Activated CD8-positive, alpha-beta memory T cell treated with anti-CD3 and anti-CD28 coated beads, Interleukin-2, amount 10 ng/mL, durations not matched to agents 7 days and 5 days (primary cell): ENCODE data around the gene GAB1. TPM values are rescaled to one million over a fixed set of nuclear protein-coding genes. Genes with fewer than 3 reads are reported as not detected.

Experiments
- ATAC-seq: fragments of 150-1000 bp; cut with Tn5 transposase; one replicate; pipeline ENCODE4 v1.10.0; 2021; ENCODE audit warnings: moderate library complexity
- CTCF ChIA-PET: fragments of 350-600 bp; sonication (Branson Sonifier 250); formaldehyde crosslinking; loops from one replicate; lab custom pipeline; 2021; ENCODE audit warnings: antibody characterized with exemption; lab: Charles Lee
- DNase-seq: peaks from one replicate; pipeline ENCODE4 v3.0.0-alpha.2; 2020
- H3K27ac Mint-ChIP-seq: one replicate; pipeline ENCODE4 v1.8.0; 2021; ENCODE audit warnings: mild to moderate bottlenecking, mixed read lengths
- H3K27me3 Mint-ChIP-seq: one replicate; pipeline ENCODE4 v1.8.0; 2021; ENCODE audit warnings: mixed read lengths
- H3K36me3 Mint-ChIP-seq: one replicate; pipeline ENCODE4 v1.8.0; 2021; ENCODE audit warnings: mild to moderate bottlenecking, mixed read lengths
- H3K4me1 Mint-ChIP-seq: one replicate; pipeline ENCODE4 v1.8.0; 2021; ENCODE audit warnings: mixed read lengths
- H3K4me3 Mint-ChIP-seq: one replicate; pipeline ENCODE4 v1.8.0; 2021; ENCODE audit warnings: mild to moderate bottlenecking, moderate library complexity, mixed read lengths
- H3K9me3 Mint-ChIP-seq: one replicate; pipeline ENCODE4 v1.8.0; 2022; ENCODE audit warnings: low read depth, mixed read lengths
- total RNA-seq, 2 experiments: library from RNA; stranded (reverse); gene quantifications; one replicate each; pipeline ENCODE4 v1.2.3, GENCODE V29; 2021

The GAB1 gene
- total RNA-seq, 2 experiments from 2014 or later = 0.55 to 0.91 TPM

DNA sequence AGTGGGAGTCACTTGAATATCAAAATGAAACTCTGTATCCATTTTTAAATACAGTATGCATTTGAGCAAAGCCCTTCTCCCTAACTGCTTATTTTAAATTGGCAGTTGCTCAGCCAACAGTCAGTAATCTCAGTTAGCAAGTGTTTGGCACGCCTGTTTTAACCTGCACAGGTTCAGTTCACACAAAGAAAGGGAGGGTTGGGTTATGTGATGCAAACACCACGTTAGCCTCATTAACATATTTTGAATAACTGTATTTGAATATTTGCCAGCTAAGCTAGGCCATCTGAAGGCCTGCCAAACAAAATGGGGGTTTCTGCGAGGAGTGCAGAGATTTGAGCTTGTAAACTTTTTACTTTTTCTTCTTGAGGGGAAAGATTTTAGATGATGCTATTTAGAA, 19.8 kb downstream of the GAB1 start:
- Mint-ChIP-seq H3K36me3 (peaks cover 10% of the 10 kb centered on the region), H3K27me3 (peaks cover 26% of the 10 kb centered on the region), H3K4me3 (no peak overlapping the region), H3K27ac (no peak overlapping the region), H3K4me1 (peaks cover 17% of the 10 kb centered on the region), H3K9me3 (no peaks in the 10 kb centered on the region)
- ATAC-seq = no peak
- CTCF ChIA-PET = no interaction called here
- DNase-seq = no peak

GRCh38 chr4:143357161-143357845, 20.6 kb downstream of the GAB1 start:
- Mint-ChIP-seq H3K4me3 (no peak overlapping the region), H3K9me3 (no peaks in the 10 kb centered on the region), H3K4me1 (peaks cover 22% of the 10 kb centered on the region), H3K36me3 (peaks cover 10% of the 10 kb centered on the region), H3K27ac (no peak overlapping the region), H3K27me3 (peaks cover 26% of the 10 kb centered on the region)
- ATAC-seq (no peak), DNase-seq (no peak)
- CTCF ChIA-PET = no interaction called here

DNA sequence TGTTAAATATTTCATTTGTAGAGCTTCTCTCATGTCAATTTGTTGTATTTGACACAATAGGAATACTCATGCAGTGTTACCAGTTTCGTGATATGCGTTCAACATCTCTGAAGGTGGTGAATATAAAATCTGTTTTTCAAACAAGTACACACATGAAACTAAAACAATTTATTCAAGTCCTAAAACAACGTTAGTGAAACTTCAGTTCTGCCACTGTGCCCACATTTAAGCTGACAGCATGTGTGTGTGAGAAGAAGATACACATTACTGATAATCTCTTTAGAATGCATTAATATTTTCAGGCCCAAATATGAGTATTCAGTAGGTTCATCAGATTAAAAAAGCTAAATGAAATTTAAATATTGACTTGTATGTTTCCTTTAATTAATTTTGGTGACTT, 21.7 kb downstream of the GAB1 start:
- Mint-ChIP-seq H3K4me1 (peaks cover 26% of the 10 kb centered on the region), H3K4me3 (no peak overlapping the region), H3K36me3 (peaks cover 10% of the 10 kb centered on the region), H3K9me3 (no peaks in the 10 kb centered on the region), H3K27me3 (peaks cover 15% of the 10 kb centered on the region), H3K27ac (peak overlapping the region; percentile 77)
- CTCF ChIA-PET = interaction anchor here (0.8 kb wide), 1 partner anchor 10 kb away, joined by 3 read pairs; no protein-coding TSS in a partner anchor
- no peak for DNase-seq
- no peak for ATAC-seq

GRCh38 chr4:143358923-143359643, 22.4 kb downstream of the GAB1 start:
- CTCF ChIA-PET = interaction anchor here (0.8 kb wide), 1 partner anchor 11 kb away, joined by 3 read pairs; no protein-coding TSS in a partner anchor
- ATAC-seq (peak; percentile 92), DNase-seq (peak; percentile 63)
- Mint-ChIP-seq H3K4me1 (peaks cover 26% of the 10 kb centered on the region), H3K27me3 (peaks cover 9% of the 10 kb centered on the region), H3K9me3 (no peaks in the 10 kb centered on the region), H3K36me3 (peaks cover 10% of the 10 kb centered on the region), H3K27ac (peak overlapping the region; percentile 77), H3K4me3 (peak overlapping the region; percentile 8)

- H3K27me3 Mint-ChIP-seq = peaks cover 7% of the 10 kb centered on the region
- peak overlapping the region; percentile 8 for H3K4me3 Mint-ChIP-seq
- no peak for ATAC-seq
- H3K9me3 Mint-ChIP-seq = no peaks in the 10 kb centered on the region
- peaks cover 10% of the 10 kb centered on the region for H3K36me3 Mint-ChIP-seq
- H3K27ac Mint-ChIP-seq = peak overlapping the region; percentile 77
- CTCF ChIA-PET = no interaction called here
- H3K4me1 Mint-ChIP-seq = peaks cover 26% of the 10 kb centered on the region
- no peak for DNase-seq
Observed at GRCh38 chr4:143359644-143360193, 23.0 kb downstream of the GAB1 start.

DNA sequence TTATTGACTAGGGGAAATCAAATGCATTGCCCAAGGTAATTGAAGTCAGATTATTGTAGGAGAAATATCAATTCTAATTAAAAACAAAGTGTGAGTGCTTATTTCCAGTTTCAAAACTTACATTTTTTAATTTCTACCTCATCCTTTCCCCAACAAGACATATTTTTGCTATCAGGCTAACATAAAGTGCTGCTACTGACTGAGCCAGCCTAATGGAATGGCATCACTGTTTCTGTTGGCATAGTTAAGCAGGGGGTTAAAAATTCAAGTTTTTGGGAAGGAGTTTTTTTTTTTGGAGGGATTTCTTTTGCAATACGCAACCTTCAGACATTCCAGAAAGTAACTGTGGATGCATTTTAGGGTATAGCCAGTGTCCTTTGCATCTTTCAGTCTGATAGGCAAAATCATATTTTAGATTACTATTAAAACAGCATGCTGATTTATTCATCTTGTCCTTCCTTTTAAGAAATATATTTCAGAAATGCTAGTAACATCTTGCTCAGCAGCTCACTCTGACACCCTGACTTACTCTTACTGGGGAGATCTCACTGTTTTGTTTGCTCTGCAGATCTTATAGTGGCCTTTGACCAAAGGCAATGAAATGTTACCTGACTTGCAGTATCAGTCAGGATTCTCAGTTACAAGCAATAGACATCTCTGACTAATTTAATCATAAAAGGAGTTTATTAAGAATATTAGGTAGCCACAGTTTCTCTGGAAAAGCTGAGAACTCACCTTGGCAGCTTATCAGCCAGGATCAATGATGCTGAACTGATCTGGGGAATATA, 24.4 kb downstream of the GAB1 start:
- Mint-ChIP-seq H3K27me3 (no peaks in the 10 kb centered on the region), H3K4me3 (no peak overlapping the region), H3K4me1 (peaks cover 26% of the 10 kb centered on the region), H3K9me3 (no peaks in the 10 kb centered on the region), H3K36me3 (peaks cover 10% of the 10 kb centered on the region), H3K27ac (no peak overlapping the region)
- CTCF ChIA-PET = no interaction called here
- DNase-seq (no peak), ATAC-seq (no peak)

- Mint-ChIP-seq H3K4me3 (no peak overlapping the region), H3K9me3 (no peaks in the 10 kb centered on the region), H3K27me3 (no peaks in the 10 kb centered on the region), H3K27ac (no peak overlapping the region), H3K36me3 (peaks cover 10% of the 10 kb centered on the region), H3K4me1 (peaks cover 26% of the 10 kb centered on the region)
- no peak for ATAC-seq
- CTCF ChIA-PET = interaction anchor here (1.1 kb wide), 1 partner anchor 11 kb away, joined by 3 read pairs; no protein-coding TSS in a partner anchor
- peak; percentile 45 for DNase-seq
Observed at GRCh38 chr4:143362349-143363046, 25.8 kb downstream of the GAB1 start.

GRCh38 chr4:143363332-143363731, 26.7 kb downstream of the GAB1 start:
- no peak for DNase-seq
- H3K4me1 Mint-ChIP-seq = peaks cover 26% of the 10 kb centered on the region
- no peak overlapping the region for H3K4me3 Mint-ChIP-seq
- H3K27ac Mint-ChIP-seq = no peak overlapping the region
- H3K9me3 Mint-ChIP-seq = no peaks in the 10 kb centered on the region
- no peak for ATAC-seq
- no peaks in the 10 kb centered on the region for H3K27me3 Mint-ChIP-seq
- H3K36me3 Mint-ChIP-seq = peaks cover 10% of the 10 kb centered on the region
- CTCF ChIA-PET = no interaction called here

DNA sequence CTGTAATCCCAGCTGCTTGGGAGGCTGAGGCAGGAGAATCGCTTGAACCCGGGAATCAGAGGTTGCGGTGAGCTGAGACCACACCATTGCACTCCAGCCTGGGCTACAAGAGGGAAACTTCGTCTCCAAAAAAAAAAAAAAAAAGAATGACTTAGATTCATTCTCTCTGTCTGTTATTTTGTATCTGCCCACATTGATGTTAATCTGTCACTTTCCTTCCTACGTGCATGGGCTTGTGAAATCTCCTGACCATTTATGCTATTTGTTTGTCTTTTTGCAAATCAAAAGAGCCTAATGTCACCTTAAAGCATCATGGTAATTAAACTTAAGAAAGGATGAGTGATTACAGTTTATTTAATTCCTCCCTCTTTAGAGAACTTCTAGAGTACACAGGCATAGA, 27.4 kb downstream of the GAB1 start:
- Mint-ChIP-seq H3K9me3 (no peaks in the 10 kb centered on the region), H3K27ac (no peak overlapping the region), H3K27me3 (no peaks in the 10 kb centered on the region), H3K4me1 (peaks cover 22% of the 10 kb centered on the region), H3K36me3 (peaks cover 6% of the 10 kb centered on the region), H3K4me3 (no peak overlapping the region)
- no peak for ATAC-seq
- CTCF ChIA-PET = no interaction called here
- no peak for DNase-seq

GRCh38 chr4:143367863-143368262, 31.2 kb downstream of the GAB1 start:
- no peak overlapping the region for H3K27ac Mint-ChIP-seq
- peaks cover 4% of the 10 kb centered on the region for H3K27me3 Mint-ChIP-seq
- DNase-seq (no peak), ATAC-seq (no peak)
- CTCF ChIA-PET = no interaction called here
- peaks cover 2% of the 10 kb centered on the region for H3K9me3 Mint-ChIP-seq
- no peaks in the 10 kb centered on the region for H3K36me3 Mint-ChIP-seq
- no peak overlapping the region for H3K4me3 Mint-ChIP-seq
- no peaks in the 10 kb centered on the region for H3K4me1 Mint-ChIP-seq

DNA sequence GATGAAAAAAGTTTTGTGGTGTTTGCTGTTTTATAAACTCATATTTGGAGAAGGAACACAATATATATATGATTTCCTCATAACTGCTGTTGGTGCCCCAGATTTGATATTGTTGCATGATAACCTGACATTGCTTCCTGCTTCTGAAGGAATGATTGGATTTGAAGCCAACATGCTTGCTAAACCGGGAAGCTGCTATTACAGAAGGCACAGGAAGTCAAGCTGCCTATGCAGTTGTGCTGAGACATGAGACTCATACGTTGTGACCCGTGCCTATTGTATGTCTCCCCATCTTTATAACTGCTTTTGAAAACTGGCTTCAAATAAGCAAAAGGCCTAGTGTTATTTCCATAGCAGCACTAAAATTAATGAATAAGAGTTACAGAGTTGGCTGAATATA, 32.9 kb downstream of the GAB1 start:
- ATAC-seq = no peak
- Mint-ChIP-seq H3K27me3 (peaks cover 4% of the 10 kb centered on the region), H3K4me3 (no peak overlapping the region), H3K27ac (no peak overlapping the region), H3K9me3 (peaks cover 2% of the 10 kb centered on the region), H3K36me3 (no peaks in the 10 kb centered on the region), H3K4me1 (no peaks in the 10 kb centered on the region)
- no peak for DNase-seq
- CTCF ChIA-PET = no interaction called here

- H3K4me3 Mint-ChIP-seq = no peak overlapping the region
- H3K27me3 Mint-ChIP-seq = peaks cover 7% of the 10 kb centered on the region
- DNase-seq = no peak
- CTCF ChIA-PET = no interaction called here
- ATAC-seq = no peak
- no peaks in the 10 kb centered on the region for H3K4me1 Mint-ChIP-seq
- H3K27ac Mint-ChIP-seq = no peak overlapping the region
- no peaks in the 10 kb centered on the region for H3K36me3 Mint-ChIP-seq
- H3K9me3 Mint-ChIP-seq = peaks cover 2% of the 10 kb centered on the region
Observed at GRCh38 chr4:143372093-143372915, 35.6 kb downstream of the GAB1 start.
